Neural cell (in vitro differentiated cells): ENCODE measurements around the gene TRIM32. TPM values are rescaled to one million over a fixed set of nuclear protein-coding genes. Genes with fewer than 3 reads are reported as not detected.

ENCODE experiments used
- H2AFZ ChIP-seq: fragments of 200-600, 300-800 bp; sonication (generic), shearing (Covaris generic); 2 replicates; pipeline ENCODE4 v1.6.0; 2014; ENCODE audit warnings: low read depth, mild to moderate bottlenecking, antibody characterized with exemption, low read length, moderate library complexity
- H3F3A ChIP-seq: fragments of 200-600 bp; shearing (Covaris generic); 2 replicates; pipeline ENCODE4 v1.6.1; 2016; ENCODE audit warnings: mild to moderate bottlenecking, moderate library complexity, mixed read lengths, antibody characterized with exemption, low read length; ENCODE audit not compliant: insufficient read depth, poor library complexity, severe bottlenecking
- H3K27ac ChIP-seq: fragments of 200-600, 300-800 bp; sonication (generic), shearing (Covaris generic); 2 replicates; pipeline ENCODE4 v1.5.1; 2014; ENCODE audit warnings: mild to moderate bottlenecking, low read length, moderate library complexity
- H3K27me3 ChIP-seq: fragments of 300-800, 200-600 bp; sonication (generic), shearing (Covaris generic); 2 replicates; pipeline ENCODE4 v1.6.0; 2014; ENCODE audit warnings: mild to moderate bottlenecking, low read depth, low read length, moderate library complexity; ENCODE audit not compliant: insufficient read depth
- H3K36me3 ChIP-seq: fragments of 300-800, 200-600 bp; sonication (generic), shearing (Covaris generic); 2 replicates; pipeline ENCODE4 v1.5.1; 2014; ENCODE audit warnings: mild to moderate bottlenecking, antibody characterized with exemption, low read length, moderate library complexity; ENCODE audit not compliant: insufficient read depth
- H3K4me2 ChIP-seq: fragments of 300-800, 200-600 bp; sonication (generic), shearing (Covaris generic); 2 replicates; pipeline ENCODE4 v1.6.0; 2014; ENCODE audit warnings: mild to moderate bottlenecking, low read length
- H3K4me3 ChIP-seq: fragments of 300-800, 200-600 bp; sonication (generic), shearing (Covaris generic); 2 replicates; pipeline ENCODE4 v1.5.1; 2014; ENCODE audit warnings: mild to moderate bottlenecking, low read length, moderate library complexity
- H3K79me2 ChIP-seq: fragments of 200-600 bp; shearing (Covaris generic); replicated peaks from 2 replicates; pipeline ENCODE4 v1.6.0; 2014; ENCODE audit warnings: mild to moderate bottlenecking, low read length, moderate library complexity; ENCODE audit not compliant: insufficient read depth
- H3K9ac ChIP-seq: fragments of 300-800, 200-600 bp; sonication (generic), shearing (Covaris generic); 2 replicates; pipeline ENCODE4 v1.6.1; 2016; ENCODE audit warnings: mild to moderate bottlenecking, low read length, mixed read lengths
- H3K9me2 ChIP-seq: fragments of 200-600 bp; shearing (Covaris generic); 2 replicates; pipeline ENCODE4 v1.6.1; 2016; ENCODE audit warnings: mild to moderate bottlenecking, low read length, mixed read lengths; ENCODE audit not compliant: insufficient read depth
- H3K9me3 ChIP-seq: fragments of 200-600, 300-800 bp; sonication (generic), shearing (Covaris generic); 2 replicates; pipeline ENCODE4 v1.6.1; 2016; ENCODE audit warnings: mild to moderate bottlenecking, mixed run types, low read length, moderate library complexity, mixed read lengths
- H4K20me1 ChIP-seq: fragments of 200-600 bp; shearing (Covaris generic); 2 replicates; pipeline ENCODE4 v1.6.1; 2016; ENCODE audit warnings: mild to moderate bottlenecking, mixed run types; ENCODE audit not compliant: insufficient read depth
- EP300 ChIP-seq: fragments of 450-650 bp; conservative IDR thresholded peaks from 2 replicates; pipeline ENCODE4 v1.6.1; 2014; ENCODE audit warnings: antibody characterized with exemption, mild to moderate bottlenecking, moderate library complexity; ENCODE audit not compliant: poor library complexity, severe bottlenecking
- EZH2 ChIP-seq: fragments of 200-600, 300-800 bp; shearing (Covaris generic), sonication (generic); IDR thresholded peaks from 2 replicates; pipeline ENCODE4 v1.6.1; 2014; ENCODE audit warnings: antibody characterized with exemption, low read length, borderline replicate concordance, mild to moderate bottlenecking; ENCODE audit not compliant: insufficient read depth, poor library complexity, severe bottlenecking
- MXI1 ChIP-seq: fragments of 450-650 bp; conservative IDR thresholded peaks from 2 replicates; pipeline ENCODE4 v1.6.1; 2014; ENCODE audit warnings: antibody characterized with exemption, mild to moderate bottlenecking; ENCODE audit not compliant: poor library complexity, severe bottlenecking
- POLR2AphosphoS5 ChIP-seq: IDR thresholded peaks from 2 replicates; pipeline ENCODE4 v1.6.1; 2012
- RAD21 ChIP-seq: fragments of 450-650 bp; conservative IDR thresholded peaks from 2 replicates; pipeline ENCODE4 v1.6.1; 2014; ENCODE audit warnings: antibody characterized with exemption, mild to moderate bottlenecking, moderate library complexity
- SMC3 ChIP-seq: fragments of 450-650 bp; conservative IDR thresholded peaks from 2 replicates; pipeline ENCODE4 v1.6.1; 2014; ENCODE audit warnings: antibody characterized with exemption, mild to moderate bottlenecking, moderate library complexity; ENCODE audit not compliant: poor library complexity
- TAF1 ChIP-seq: IDR thresholded peaks from 2 replicates; pipeline ENCODE4 v1.6.1; 2012; ENCODE audit warnings: low read depth
- polyA plus RNA-seq: library from polyadenylated mRNA; depleted of rRNA; stranded (reverse); fragments of >200 nt; gene quantifications from 2 replicates; pipeline ENCODE4 v1.2.3, GENCODE V29; 2014
- TF ChIP-seq, protein P1 (sequence below): fragments of 450-650 bp; IDR thresholded peaks from 2 replicates; pipeline ENCODE4 v1.5.1; 2014; ENCODE audit warnings: antibody characterized with exemption, mild to moderate bottlenecking, moderate library complexity; ENCODE audit not compliant: poor library complexity, severe bottlenecking
- TF ChIP-seq, protein P2 (sequence below): IDR thresholded peaks from 2 replicates; pipeline ENCODE4 v1.6.1; 2012; ENCODE audit warnings: borderline replicate concordance

Gene TRIM32
- polyA plus RNA-seq, 1 donor from 2014 or later = 9.1 TPM

- Histone ChIP-seq H2AFZ (no peak overlapping the region), H3K79me2 (no peaks in the 10 kb centered on the region), H4K20me1 (no peaks in the 10 kb centered on the region), H3K27me3 (no peaks in the 10 kb centered on the region), H3K9ac (no peak overlapping the region), H3K27ac (no peak overlapping the region), H3K4me3 (no peak overlapping the region), H3F3A (no peaks in the 10 kb centered on the region), H3K4me2 (no peak overlapping the region), H3K36me3 (no peaks in the 10 kb centered on the region), H3K9me2 (no peaks in the 10 kb centered on the region), H3K9me3 (no peaks in the 10 kb centered on the region)
- TF ChIP-seq SMC3 = no peak
- no peak for TF ChIP-seq EZH2
- no peak for TF ChIP-seq TAF1
- no peak for TF ChIP-seq MXI1
- TF ChIP-seq EP300 = no peak
- no peak for TF ChIP-seq POLR2AphosphoS5
- TF ChIP-seq, protein P1, sequence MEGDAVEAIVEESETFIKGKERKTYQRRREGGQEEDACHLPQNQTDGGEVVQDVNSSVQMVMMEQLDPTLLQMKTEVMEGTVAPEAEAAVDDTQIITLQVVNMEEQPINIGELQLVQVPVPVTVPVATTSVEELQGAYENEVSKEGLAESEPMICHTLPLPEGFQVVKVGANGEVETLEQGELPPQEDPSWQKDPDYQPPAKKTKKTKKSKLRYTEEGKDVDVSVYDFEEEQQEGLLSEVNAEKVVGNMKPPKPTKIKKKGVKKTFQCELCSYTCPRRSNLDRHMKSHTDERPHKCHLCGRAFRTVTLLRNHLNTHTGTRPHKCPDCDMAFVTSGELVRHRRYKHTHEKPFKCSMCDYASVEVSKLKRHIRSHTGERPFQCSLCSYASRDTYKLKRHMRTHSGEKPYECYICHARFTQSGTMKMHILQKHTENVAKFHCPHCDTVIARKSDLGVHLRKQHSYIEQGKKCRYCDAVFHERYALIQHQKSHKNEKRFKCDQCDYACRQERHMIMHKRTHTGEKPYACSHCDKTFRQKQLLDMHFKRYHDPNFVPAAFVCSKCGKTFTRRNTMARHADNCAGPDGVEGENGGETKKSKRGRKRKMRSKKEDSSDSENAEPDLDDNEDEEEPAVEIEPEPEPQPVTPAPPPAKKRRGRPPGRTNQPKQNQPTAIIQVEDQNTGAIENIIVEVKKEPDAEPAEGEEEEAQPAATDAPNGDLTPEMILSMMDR = no peak
- TF ChIP-seq, protein P2, sequence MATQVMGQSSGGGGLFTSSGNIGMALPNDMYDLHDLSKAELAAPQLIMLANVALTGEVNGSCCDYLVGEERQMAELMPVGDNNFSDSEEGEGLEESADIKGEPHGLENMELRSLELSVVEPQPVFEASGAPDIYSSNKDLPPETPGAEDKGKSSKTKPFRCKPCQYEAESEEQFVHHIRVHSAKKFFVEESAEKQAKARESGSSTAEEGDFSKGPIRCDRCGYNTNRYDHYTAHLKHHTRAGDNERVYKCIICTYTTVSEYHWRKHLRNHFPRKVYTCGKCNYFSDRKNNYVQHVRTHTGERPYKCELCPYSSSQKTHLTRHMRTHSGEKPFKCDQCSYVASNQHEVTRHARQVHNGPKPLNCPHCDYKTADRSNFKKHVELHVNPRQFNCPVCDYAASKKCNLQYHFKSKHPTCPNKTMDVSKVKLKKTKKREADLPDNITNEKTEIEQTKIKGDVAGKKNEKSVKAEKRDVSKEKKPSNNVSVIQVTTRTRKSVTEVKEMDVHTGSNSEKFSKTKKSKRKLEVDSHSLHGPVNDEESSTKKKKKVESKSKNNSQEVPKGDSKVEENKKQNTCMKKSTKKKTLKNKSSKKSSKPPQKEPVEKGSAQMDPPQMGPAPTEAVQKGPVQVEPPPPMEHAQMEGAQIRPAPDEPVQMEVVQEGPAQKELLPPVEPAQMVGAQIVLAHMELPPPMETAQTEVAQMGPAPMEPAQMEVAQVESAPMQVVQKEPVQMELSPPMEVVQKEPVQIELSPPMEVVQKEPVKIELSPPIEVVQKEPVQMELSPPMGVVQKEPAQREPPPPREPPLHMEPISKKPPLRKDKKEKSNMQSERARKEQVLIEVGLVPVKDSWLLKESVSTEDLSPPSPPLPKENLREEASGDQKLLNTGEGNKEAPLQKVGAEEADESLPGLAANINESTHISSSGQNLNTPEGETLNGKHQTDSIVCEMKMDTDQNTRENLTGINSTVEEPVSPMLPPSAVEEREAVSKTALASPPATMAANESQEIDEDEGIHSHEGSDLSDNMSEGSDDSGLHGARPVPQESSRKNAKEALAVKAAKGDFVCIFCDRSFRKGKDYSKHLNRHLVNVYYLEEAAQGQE = no peak
- TF ChIP-seq RAD21 = no peak
Observed at GRCh38 chr9:116733010-116733641, 46.0 kb downstream of the TRIM32 start.

DNA sequence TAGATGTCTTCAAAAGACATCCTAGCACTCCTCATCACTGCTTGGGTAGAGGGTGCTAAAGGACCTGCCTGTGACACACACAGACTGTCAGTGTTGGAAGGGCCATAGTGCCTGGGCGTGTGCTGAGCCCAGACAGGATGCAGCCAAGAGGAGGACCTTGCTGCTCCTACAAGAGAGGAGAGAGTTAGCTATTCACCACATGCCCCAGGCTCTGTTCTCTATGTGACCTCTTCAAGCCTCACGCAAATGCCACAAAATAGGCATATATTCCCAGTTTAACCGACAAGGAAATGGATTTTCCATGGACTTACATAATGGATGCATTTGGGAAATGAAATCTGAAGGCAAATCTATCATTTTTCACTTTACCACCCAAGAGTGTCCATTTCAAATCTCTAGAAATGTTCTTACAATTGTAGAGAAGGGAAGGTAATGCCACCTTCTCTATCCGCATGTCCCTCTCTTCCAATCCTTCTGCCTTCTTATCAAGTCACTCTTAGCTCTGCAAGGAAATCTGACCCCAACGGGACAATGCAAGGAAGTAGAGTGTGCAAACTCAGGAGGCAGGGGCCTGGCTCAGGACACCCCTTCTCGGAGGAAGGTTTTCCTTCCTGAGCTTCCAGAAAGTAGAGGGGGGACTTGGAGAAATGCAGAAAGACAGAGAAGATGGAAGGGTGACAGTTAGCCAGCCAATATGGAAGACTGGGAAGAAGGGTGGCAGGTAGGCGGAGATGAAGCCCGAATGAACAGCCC is 49.5 kb downstream of the TRIM32 start:
- H2AFZ ChIP-seq = no peak overlapping the region
- H3K4me2 ChIP-seq = no peak overlapping the region
- no peaks in the 10 kb centered on the region for H3K36me3 ChIP-seq
- H3K9ac ChIP-seq = no peak overlapping the region
- no peaks in the 10 kb centered on the region for H3F3A ChIP-seq
- TF ChIP-seq, protein P1 = no peak
- TF ChIP-seq TAF1 = no peak
- TF ChIP-seq EP300 = no peak
- no peak for TF ChIP-seq EZH2
- TF ChIP-seq, protein P2 = no peak
- TF ChIP-seq MXI1 = no peak
- H3K79me2 ChIP-seq = no peaks in the 10 kb centered on the region
- H3K4me3 ChIP-seq = no peak overlapping the region
- no peaks in the 10 kb centered on the region for H4K20me1 ChIP-seq
- no peaks in the 10 kb centered on the region for H3K9me2 ChIP-seq
- H3K27ac ChIP-seq = no peak overlapping the region
- no peaks in the 10 kb centered on the region for H3K27me3 ChIP-seq
- H3K9me3 ChIP-seq = no peaks in the 10 kb centered on the region
